Retinal pigment epithelial cell (primary cell): ENCODE data around the gene SLIT1.

Source experiments
- DNase-seq: peaks from one replicate; pipeline ENCODE4 v3.0.0-alpha.2; 2010; ENCODE audit warnings: low read depth
- H3K4me3 ChIP-seq: 2 replicates; pipeline ENCODE4 v1.5.1; 2011; ENCODE audit warnings: mild to moderate bottlenecking, low read length, control low read depth, moderate library complexity
- CTCF ChIP-seq: conservative IDR thresholded peaks from 2 replicates; pipeline ENCODE4 v1.5.1; 2011; ENCODE audit warnings: low read depth, low read length, control low read depth, inconsistent platforms

Gene SLIT1

GRCh38 chr10:96971324-96971723 lies 214.4 kb downstream of the SLIT1 start:
- TF ChIP-seq CTCF: no peak
- H3K4me3 ChIP-seq: no peak overlapping the region
- no peak for DNase-seq

GRCh38 chr10:96968682-96969423 lies 216.9 kb downstream of the SLIT1 start:
- no peak overlapping the region for H3K4me3 ChIP-seq
- DNase-seq: no peak
- TF ChIP-seq CTCF: no peak

GRCh38 chr10:96967847-96968246 lies 217.9 kb downstream of the SLIT1 start:
- DNase-seq: no peak
- H3K4me3 ChIP-seq: no peak overlapping the region
- no peak for TF ChIP-seq CTCF

GRCh38 chr10:96964131-96964530 lies 221.6 kb downstream of the SLIT1 start:
- no peak overlapping the region for H3K4me3 ChIP-seq
- no peak for TF ChIP-seq CTCF

GRCh38 chr10:96960872-96961271 lies 224.9 kb downstream of the SLIT1 start:
- no peak for DNase-seq
- H3K4me3 ChIP-seq: no peak overlapping the region
- no peak for TF ChIP-seq CTCF

More at GRCh38 chr10:96964131-96964530, 221.6 kb downstream of the SLIT1 start:
- DNase-seq: no peak

GRCh38 chr10:96959733-96960132 lies 226.0 kb downstream of the SLIT1 start:
- no peak overlapping the region for H3K4me3 ChIP-seq
- TF ChIP-seq CTCF: no peak
- DNase-seq: no peak

GRCh38 chr10:96958071-96958470 lies 227.7 kb downstream of the SLIT1 start:
- no peak overlapping the region for H3K4me3 ChIP-seq
- no peak for TF ChIP-seq CTCF
- DNase-seq: no peak
